ENCODE results near the gene PPP1R13B.
A peak's percentile ranks its signal among the peaks of the same experiment; 100 is the strongest.

DNA sequence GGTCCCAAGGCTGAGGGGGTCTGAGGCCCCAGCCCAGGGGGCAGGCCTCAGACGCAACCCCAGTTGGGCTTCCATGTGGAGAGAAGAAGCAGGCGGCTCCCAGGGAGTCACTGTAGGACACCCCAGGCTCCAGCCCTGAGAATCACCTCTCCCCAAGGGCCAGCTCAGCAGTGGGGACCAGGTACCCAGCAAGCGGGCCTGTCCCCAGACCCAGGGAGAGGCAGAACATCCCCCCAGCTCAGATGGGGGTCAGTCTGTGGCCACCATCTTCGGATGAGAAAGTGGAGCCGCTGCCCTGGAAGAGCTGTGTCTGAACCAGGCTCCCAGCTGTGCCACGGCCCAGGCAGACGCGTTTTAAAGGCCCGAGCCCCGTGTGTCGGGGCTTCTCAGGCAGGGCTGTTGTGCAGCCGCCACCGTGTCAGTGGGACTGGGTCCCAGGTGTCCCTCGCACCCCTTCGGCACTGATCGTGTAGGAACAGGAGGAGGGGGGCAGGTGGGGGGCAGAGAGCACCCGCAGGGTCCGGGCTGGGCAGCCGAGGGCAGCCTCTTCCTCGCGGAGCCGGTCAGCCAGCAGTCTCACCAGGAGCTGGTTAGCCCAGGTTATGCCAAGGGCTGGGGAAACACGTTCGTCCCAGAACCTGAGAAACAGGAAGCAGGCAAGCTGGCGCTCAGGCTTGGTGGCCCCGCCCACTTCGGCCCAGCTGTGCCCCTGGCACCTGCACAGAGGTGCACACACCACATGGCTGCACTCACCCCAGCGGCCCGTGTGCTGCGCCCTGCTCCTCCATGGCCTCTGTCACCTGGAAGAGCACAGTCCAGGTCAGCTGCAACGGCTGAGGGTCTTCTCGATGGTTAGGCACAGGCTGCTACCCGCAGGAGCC is 148.8 kb downstream of the PPP1R13B start:
- peak; percentile 35; the same call in 1 of the 2 replicates for TF ChIP-seq POLR2AphosphoS5 (IDR thresholded peaks at IDR 0.05; ENCODE audit: borderline replicate concordance, low read depth, low read length)
- TF ChIP-seq EZH2 (IDR thresholded peaks at IDR 0.05), result no peak
- no peak for TF ChIP-seq FOXP2 (optimal IDR thresholded peaks at IDR 0.05; ENCODE audit: control extremely low read depth, extremely low read length, insufficient read depth)

Data from SK-N-MC (cell line).